Measurements from ENCODE around the gene CANX. TPM values are rescaled to one million over a fixed set of nuclear protein-coding genes. Genes with fewer than 3 reads are reported as not detected.

CANX gene
- total and polyA plus RNA-seq, 2 of the 13 experiments (the other 11 are each of a cell fraction or from before 2014, with no cell fraction given), result 477 to 680 TPM

- TF ChIP-seq JUNB (CRISPR knock-in tag; IDR thresholded peaks at IDR 0.05; ENCODE audit: borderline replicate concordance), result peak; percentile 42; the same call in 1 of the 2 replicates
- peak; percentile 97 for TF ChIP-seq ZNF546 (CRISPR knock-in tag; conservative IDR thresholded peaks at IDR 0.05)
- TF ChIP-seq ELK4 (CRISPR knock-in tag; IDR thresholded peaks at IDR 0.05; ENCODE audit: borderline replicate concordance), result 0 out of 2 replicates have a peak, but pooled peaks have one; percentile 50
- TF ChIP-seq STAT6 (CRISPR knock-in tag; IDR thresholded peaks at IDR 0.05; ENCODE audit: borderline replicate concordance), result peak; percentile 57; the same call in 1 of the 2 replicates
- peak; percentile 91 for TF ChIP-seq ATF3 (CRISPR knock-in tag; IDR thresholded peaks at IDR 0.05)
- TF ChIP-seq CHCHD3 (CRISPR knock-in tag; IDR thresholded peaks at IDR 0.05), result no peak
- no peak for TF ChIP-seq MAFG (CRISPR knock-in tag; IDR thresholded peaks at IDR 0.05)
- TF ChIP-seq HMG20B (CRISPR knock-in tag; conservative IDR thresholded peaks at IDR 0.05), result 0 out of 2 replicates have a peak, but pooled peaks have one; percentile 34
- peak; percentile 84 for TF ChIP-seq E2F1 (CRISPR knock-in tag; IDR thresholded peaks at IDR 0.05)
- no peak for TF ChIP-seq ADNP (CRISPR knock-in tag; IDR thresholded peaks at IDR 0.05)
- TF ChIP-seq ZNF784 (CRISPR knock-in tag; IDR thresholded peaks at IDR 0.05; ENCODE audit: borderline replicate concordance), result no peak
- TF ChIP-seq HHEX (CRISPR knock-in tag; IDR thresholded peaks at IDR 0.05), result no peak
- TF ChIP-seq ZNF367 (CRISPR knock-in tag; IDR thresholded peaks at IDR 0.05; ENCODE audit: borderline replicate concordance), result 0 out of 2 replicates have a peak, but pooled peaks have one; percentile 21
- TF ChIP-seq ATF4 (CRISPR knock-in tag; IDR thresholded peaks at IDR 0.05), result peak in 1 of 2 experiments; percentile 91; a peak in 2 of 4 replicates
- TF ChIP-seq SRY (CRISPR knock-in tag; IDR thresholded peaks at IDR 0.05), result peak; percentile 95
- no peak; the same call in 1 of the 2 replicates for TF ChIP-seq ZBTB42 (CRISPR knock-in tag; IDR thresholded peaks at IDR 0.05)
- TF ChIP-seq BCLAF1 (IDR thresholded peaks at IDR 0.05), result no peak
- no peak for TF ChIP-seq CCAR2 (optimal IDR thresholded peaks at IDR 0.05; ENCODE audit: low read depth, low read length)
Observed at GRCh38 chr5:179678223-179679013, 20.3 kb upstream of the CANX start (continued).

Data from HepG2 (cell line).